Heart left ventricle (tissue), 13 donors: ENCODE measurements around the gene CYB5A.

ENCODE experiments used
- POLR2A ChIP-seq, 2 donors: fragments of 450-650 bp; IDR thresholded peaks; one replicate each; pipeline ENCODE4 v1.6.1; 2017; ENCODE audit warnings: antibody characterized with exemption in 2 of 2, mild to moderate bottlenecking in 2 of 2, moderate library complexity in 2 of 2
- TF ChIP-seq, protein P1 (sequence below), 12 donors: fragments of 200-600 bp; sonication (generic) in 4 of 12; IDR thresholded peaks; one replicate each; pipeline versions ENCODE4 v1.5.0 to v1.8.0; 2018 to 2022; ENCODE audit warnings: antibody characterized with exemption in 12 of 12, mild to moderate bottlenecking in 5 of 12
- donor health status: ischemic (EF 13 %, LVEDD 7.1; RV severe dilation, severe dysfunction).
- donor health status: DM: no; HTN: yes; CAD: no.
- donor health status: DM: no; HTN: no; CAD: no.
- donor health status: ischemic (EF 25% LVEDD 6.9; RV normal size, moderate dysfunction).
- donor health status: ischemic (EF 25% LVEDD 5.7; RV mildly dilated, moderate dysfunction).
- donor health status: ischemic (EF 35%, LVEDD 5.7; RV mildly dilated, moderate dysfunction).
- donor health status: nonischemic (EF 11% LVEDD 7.7; RV severe dilation, severe dysfunction).
- donor health status: DM: yes; HTN: yes; CAD: no.
- donor health status: PGD.
- donor health status: ischemic (EF 29% LVEDD 5.4; RV normal size, mild dysfunction).
- donor health status: nonischemic (EF 23%, LVEDD 6.1; RV moderate dilation, normal function).

DNA sequence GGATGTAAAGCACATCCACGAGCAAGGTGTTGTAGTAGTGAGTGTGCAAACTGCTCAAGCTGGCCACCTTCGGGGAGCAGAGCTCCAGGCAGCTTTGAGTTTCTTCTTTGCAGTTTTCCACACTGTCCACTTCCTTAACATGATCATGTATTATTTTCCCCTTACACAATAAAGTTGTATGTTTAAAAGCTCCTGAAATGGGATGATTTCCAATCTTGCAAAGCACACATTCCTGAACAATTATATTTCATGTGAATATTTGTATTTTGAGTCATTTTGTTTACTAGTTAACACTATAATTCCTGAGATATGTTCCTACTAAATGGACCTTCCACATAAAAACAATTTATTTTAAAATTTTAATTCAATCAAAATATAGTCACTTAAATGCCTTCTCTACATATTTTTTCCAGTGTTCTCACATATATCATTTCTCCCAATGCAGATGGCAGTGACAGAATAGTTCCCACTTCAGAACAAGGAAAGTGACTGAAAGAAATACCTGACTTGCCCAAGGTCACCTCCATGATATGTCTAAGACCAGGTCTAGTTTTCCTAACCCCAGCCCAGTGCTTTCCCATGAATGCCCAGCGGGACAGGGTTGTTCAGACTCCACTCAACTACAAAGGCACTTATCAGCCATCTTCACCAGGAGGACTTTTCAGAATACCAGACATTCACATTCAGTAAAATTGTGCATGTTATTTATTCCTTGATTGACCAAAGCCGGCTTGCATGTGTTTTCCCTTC lies 5.5 kb downstream of the CYB5A start:
- TF ChIP-seq, protein P1, sequence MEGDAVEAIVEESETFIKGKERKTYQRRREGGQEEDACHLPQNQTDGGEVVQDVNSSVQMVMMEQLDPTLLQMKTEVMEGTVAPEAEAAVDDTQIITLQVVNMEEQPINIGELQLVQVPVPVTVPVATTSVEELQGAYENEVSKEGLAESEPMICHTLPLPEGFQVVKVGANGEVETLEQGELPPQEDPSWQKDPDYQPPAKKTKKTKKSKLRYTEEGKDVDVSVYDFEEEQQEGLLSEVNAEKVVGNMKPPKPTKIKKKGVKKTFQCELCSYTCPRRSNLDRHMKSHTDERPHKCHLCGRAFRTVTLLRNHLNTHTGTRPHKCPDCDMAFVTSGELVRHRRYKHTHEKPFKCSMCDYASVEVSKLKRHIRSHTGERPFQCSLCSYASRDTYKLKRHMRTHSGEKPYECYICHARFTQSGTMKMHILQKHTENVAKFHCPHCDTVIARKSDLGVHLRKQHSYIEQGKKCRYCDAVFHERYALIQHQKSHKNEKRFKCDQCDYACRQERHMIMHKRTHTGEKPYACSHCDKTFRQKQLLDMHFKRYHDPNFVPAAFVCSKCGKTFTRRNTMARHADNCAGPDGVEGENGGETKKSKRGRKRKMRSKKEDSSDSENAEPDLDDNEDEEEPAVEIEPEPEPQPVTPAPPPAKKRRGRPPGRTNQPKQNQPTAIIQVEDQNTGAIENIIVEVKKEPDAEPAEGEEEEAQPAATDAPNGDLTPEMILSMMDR (IDR thresholded peaks at IDR 0.05) = no peak
- TF ChIP-seq POLR2A (IDR thresholded peaks at IDR 0.05) = no peak
